ENCODE data around the gene LSM2. TPM values are rescaled to one million over a fixed set of nuclear protein-coding genes. Genes with fewer than 3 reads are reported as not detected.
"Not testable (repeated sequence)": the region's sequence is repeated elsewhere in the genome, so short reads cannot be mapped to it uniquely, and the experiment has no call there.

Gene LSM2
- 10 to 100 TPM; 18.9 to 27.6 (median 23.0) TPM for total RNA-seq
- 10 to 100 TPM; 17.5 to 52.0 TPM for polyA plus RNA-seq
- long read RNA-seq, donor 1, transcript LSM2-208 (5 exons, 876 nt) = major isoform, 9 of 9 reads
- long read RNA-seq, donor 1, partial matches to known transcripts = 0 of 9 reads
- long read RNA-seq, donor 1, other reads (novel, unspliced or antisense) = 0 of 9 reads
- long read RNA-seq, donor 2, transcript LSM2-208 (5 exons, 876 nt) = major isoform, 5 of 9 reads
- long read RNA-seq, donor 2, partial matches to known transcripts = 4 of 9 reads
- long read RNA-seq, donor 2, other reads (novel, unspliced or antisense) = 0 of 9 reads
- long read RNA-seq, donor 3, partial matches to known transcripts = 0 of 2 reads
- long read RNA-seq, donor 3, other reads (novel, unspliced or antisense) = 0 of 2 reads

DNA sequence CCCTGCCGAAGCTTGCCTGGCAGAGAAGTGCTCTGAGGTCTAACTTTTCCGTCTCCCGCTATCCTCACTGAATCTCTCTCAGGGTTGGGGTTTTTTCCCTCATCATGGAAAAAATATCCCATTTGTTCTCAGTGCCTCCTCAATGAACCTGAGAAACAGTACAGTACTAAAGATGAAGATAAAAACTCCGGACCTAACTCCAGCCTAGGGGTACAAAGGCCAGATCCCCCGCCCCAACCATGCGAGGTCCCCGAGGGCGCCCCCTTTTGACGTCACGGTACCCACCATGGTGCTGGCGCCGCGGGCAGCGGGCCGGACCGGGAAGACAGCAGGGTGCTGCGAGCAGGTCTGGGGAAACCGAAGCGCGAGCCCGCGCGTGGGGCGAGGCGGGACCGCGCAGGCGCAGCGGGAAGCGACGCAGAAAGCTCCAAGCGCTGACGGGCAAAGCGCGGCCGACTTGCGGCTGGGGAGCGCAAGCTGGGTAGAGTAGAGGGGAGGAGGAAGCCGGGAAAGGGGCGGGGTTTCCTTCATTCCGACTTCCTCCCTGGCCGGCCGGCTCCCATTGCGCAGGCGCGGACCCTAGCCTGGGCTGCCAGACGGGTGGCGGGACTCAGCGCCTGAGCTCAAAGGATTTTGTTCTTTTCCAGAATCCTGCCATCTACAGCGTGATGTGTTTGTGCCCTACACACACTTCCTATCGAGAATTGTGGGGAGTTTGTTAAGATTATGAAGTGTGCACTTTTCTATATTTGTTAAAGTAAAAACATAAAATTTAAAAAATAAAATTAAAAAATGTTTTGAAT is at the start of gene LSM2:
Gene LSM2 (minus strand): TSS at position 497 of the 803 bp plus-strand sequence. CDS start 209 bp downstream, at position 288.
- intact Hi-C loops (cut with DNase I) = no loop called here
- peak within 1 kb of the TSS; percentile 52 to 81 (median 65) for H3K4me3 ChIP-seq
- DNase-seq (peak; percentile 98), ATAC-seq (peak; percentile 98 to 99 (median 99))
- peak within 1 kb of the TSS; percentile 65 to 96 (median 92) for H3K27ac ChIP-seq
- no peaks in the 10 kb centered on the region for H3K9me3 ChIP-seq
- TF ChIP-seq, protein P1, sequence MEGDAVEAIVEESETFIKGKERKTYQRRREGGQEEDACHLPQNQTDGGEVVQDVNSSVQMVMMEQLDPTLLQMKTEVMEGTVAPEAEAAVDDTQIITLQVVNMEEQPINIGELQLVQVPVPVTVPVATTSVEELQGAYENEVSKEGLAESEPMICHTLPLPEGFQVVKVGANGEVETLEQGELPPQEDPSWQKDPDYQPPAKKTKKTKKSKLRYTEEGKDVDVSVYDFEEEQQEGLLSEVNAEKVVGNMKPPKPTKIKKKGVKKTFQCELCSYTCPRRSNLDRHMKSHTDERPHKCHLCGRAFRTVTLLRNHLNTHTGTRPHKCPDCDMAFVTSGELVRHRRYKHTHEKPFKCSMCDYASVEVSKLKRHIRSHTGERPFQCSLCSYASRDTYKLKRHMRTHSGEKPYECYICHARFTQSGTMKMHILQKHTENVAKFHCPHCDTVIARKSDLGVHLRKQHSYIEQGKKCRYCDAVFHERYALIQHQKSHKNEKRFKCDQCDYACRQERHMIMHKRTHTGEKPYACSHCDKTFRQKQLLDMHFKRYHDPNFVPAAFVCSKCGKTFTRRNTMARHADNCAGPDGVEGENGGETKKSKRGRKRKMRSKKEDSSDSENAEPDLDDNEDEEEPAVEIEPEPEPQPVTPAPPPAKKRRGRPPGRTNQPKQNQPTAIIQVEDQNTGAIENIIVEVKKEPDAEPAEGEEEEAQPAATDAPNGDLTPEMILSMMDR (IDR thresholded peaks at IDR 0.05) = peak in 7 of 9 donors; percentile 20 to 55 (median 32)
- WGBS, 2 donors = 0% methylated on average over 51 of the region's 51 CpGs
- peaks cover 0 to 29% (median 10%) of the 10 kb centered on the region in 9 donors for H3K36me3 ChIP-seq
- peaks cover 0 to 24% (median 17%) of the 10 kb centered on the region in 9 donors for H3K4me1 ChIP-seq
- H3K27me3 ChIP-seq = no peaks in the 10 kb centered on the region

DNA sequence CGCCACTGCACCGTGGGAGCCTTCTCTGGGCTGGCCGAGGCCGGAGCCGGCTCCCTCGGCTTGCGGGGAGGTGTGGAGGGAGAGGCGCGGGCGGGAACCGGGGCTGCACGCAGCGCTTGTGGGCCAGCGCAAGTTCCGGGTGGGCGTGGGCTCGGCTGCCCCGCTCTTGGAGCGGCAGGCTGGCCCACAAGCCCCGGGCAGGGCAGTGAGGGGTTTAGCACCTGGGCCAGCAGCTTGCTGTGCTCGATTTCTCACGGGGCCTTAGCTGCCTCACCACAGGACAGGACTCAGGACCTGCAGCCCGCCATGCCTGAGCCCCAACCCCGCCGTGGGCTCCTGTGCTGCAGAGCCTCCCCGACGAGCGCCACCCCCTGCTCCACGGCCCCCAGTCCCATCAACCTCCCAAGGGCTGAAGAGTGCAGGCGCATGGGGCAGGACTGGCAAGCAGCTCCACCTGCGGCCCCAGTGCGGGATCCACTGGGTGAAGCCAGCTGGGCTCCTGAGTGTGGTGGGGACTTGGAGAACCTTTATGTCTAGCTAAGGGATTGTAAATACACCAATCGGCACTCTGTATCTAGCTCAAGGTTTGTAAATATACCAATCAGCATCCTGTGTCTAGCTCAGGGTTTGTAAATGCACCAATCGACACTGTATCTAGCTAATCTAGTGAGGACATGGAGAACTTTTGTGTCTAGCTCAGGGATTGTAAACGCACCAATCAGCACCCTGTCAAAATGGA is 45.4 kb upstream of the LSM2 start:
- H3K9me3 ChIP-seq; H3K4me1 ChIP-seq; H3K27me3 ChIP-seq; intact Hi-C loops (cut with DNase I); H3K4me3 ChIP-seq; DNase-seq; H3K36me3 ChIP-seq; H3K27ac ChIP-seq: not testable (repeated sequence)
- ATAC-seq = peak in 1 of 8 donors; percentile 14
- WGBS, 2 donors = 88 to 89% methylated on average over 35 of the region's 35 CpGs

DNA sequence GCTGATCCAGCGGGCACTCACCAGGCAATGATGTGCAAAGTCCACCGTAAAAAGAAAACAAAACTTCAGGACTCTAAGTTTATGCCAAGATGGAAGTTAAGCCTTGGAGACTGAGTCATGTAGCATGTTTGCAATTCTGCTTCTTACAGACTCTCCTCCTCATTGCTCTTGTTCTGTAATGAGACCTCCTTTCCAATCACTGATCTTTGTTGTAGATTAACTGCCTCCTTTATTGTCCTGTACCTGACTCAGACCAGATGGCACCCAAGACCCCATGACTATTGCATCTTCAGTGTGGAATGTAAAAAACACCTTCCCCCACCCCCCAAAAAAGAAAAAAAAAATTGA is 44.7 kb upstream of the LSM2 start:
- Histone ChIP-seq H3K4me3 (no peak overlapping the region), H3K27me3 (no peaks in the 10 kb centered on the region), H3K9me3 (no peaks in the 10 kb centered on the region), H3K36me3 (peaks cover 0 to under 1% (median 0%) of the 10 kb centered on the region in 9 donors), H3K27ac (no peak overlapping the region), H3K4me1 (no peaks in the 10 kb centered on the region)
- DNase-seq (no peak), ATAC-seq (no peak)
- 78 to 84% methylated on average over 2 of the region's 2 CpGs for WGBS, 2 donors
- TF ChIP-seq, protein P1 (IDR thresholded peaks at IDR 0.05) = no peak
- intact Hi-C loops (cut with DNase I) = no loop called here

DNA sequence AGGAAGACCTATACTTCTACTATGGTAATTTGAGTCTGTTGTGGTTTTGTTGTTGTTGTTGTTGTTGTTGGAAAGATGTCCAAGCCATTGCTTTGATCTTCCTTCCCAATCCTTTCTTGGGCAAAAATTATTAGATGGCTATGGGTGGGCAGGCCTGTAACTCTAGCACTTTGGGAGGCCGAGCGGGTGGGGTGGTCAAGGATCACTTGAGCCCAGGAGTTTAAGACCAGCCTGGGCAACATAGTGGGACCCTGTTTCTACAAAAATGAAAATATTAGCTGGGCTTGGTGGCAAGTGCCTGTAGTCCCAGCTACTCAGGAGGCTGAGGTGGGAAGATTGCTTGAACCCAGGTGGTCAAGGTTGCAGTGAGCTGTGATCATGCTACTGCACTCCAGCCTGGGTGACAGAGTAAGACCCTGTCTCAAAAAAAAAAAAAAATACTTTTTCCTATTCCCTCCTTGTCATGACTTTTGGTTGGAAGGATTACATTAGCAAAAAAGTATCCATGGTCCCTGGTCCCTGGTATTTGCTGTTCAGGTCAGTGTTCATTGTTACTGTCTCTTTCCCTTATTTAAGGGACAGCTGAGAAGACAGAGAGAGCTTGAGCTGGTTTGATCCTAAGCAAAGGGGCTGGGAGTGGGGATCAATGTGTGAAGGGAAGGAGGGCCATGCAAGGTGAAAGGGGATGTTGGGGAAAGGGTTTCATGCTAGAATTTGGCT is 44.2 kb upstream of the LSM2 start:
- intact Hi-C loops (cut with DNase I) = no loop called here
- TF ChIP-seq, protein P1 (IDR thresholded peaks at IDR 0.05) = no peak
- H3K4me1 ChIP-seq = no peaks in the 10 kb centered on the region
- ATAC-seq (no peak), DNase-seq (no peak)
- H3K27ac ChIP-seq = no peak overlapping the region
- no peak overlapping the region for H3K4me3 ChIP-seq
- no peaks in the 10 kb centered on the region for H3K9me3 ChIP-seq
- no peaks in the 10 kb centered on the region for H3K27me3 ChIP-seq
- 92 to 100% methylated on average over 2 of the region's 2 CpGs for WGBS, 2 donors
- no peaks in the 10 kb centered on the region for H3K36me3 ChIP-seq

Data from heart right ventricle (tissue), 16 donors.